Activated naive CD4-positive, alpha-beta T cell treated with anti-CD3 and anti-CD28 coated beads, Interleukin-2, amount 10 ng/mL, durations not matched to agents 7 days and 5 days (primary cell): ENCODE measurements around the gene KLHL6.
A peak's percentile ranks its signal among the peaks of the same experiment; 100 is the strongest.
"Not testable (repeated sequence)": the region's sequence is repeated elsewhere in the genome, so short reads cannot be mapped to it uniquely, and the experiment has no call there.

Experiments used
- CTCF ChIA-PET: fragments of 350-600 bp; sonication (Branson Sonifier 250); formaldehyde crosslinking; loops from one replicate; lab custom pipeline; 2021; ENCODE audit warnings: antibody characterized with exemption; lab: Charles Lee
- DNase-seq: peaks from one replicate; pipeline ENCODE4 v3.0.0-alpha.2; 2020
- H3K27ac Mint-ChIP-seq: one replicate; pipeline ENCODE4 v1.8.0; 2021; ENCODE audit warnings: mild to moderate bottlenecking, moderate library complexity, mixed read lengths
- H3K27me3 Mint-ChIP-seq: one replicate; pipeline ENCODE4 v1.8.0; 2021; ENCODE audit warnings: mild to moderate bottlenecking, mixed read lengths
- H3K36me3 Mint-ChIP-seq: one replicate; pipeline ENCODE4 v1.8.0; 2021; ENCODE audit warnings: mixed read lengths
- H3K4me1 Mint-ChIP-seq: one replicate; pipeline ENCODE4 v1.8.0; 2021; ENCODE audit warnings: mixed read lengths
- H3K4me3 Mint-ChIP-seq: one replicate; pipeline ENCODE4 v1.8.0; 2021; ENCODE audit warnings: mild to moderate bottlenecking, moderate library complexity, mixed read lengths
- H3K9me3 Mint-ChIP-seq: one replicate; pipeline ENCODE4 v1.8.0; 2021; ENCODE audit warnings: mixed read lengths

Gene KLHL6

GRCh38 chr3:183447206-183448001 lies 108.1 kb downstream of the KLHL6 start:
- H3K27me3 Mint-ChIP-seq, result peaks cover 15% of the 10 kb centered on the region
- DNase-seq, result peak; percentile 88
- peaks cover 4% of the 10 kb centered on the region for H3K36me3 Mint-ChIP-seq
- CTCF ChIA-PET, result interaction anchor here (1.1 to 1.6 kb wide), 3 partner anchors 10 to 263 kb away, joined by 3 to 4 read pairs (median 4); partner anchors contain the start of gene MCF2L2
- H3K27ac Mint-ChIP-seq, result peak overlapping the region; percentile 81
- H3K9me3 Mint-ChIP-seq, result peaks cover 10% of the 10 kb centered on the region
- H3K4me1 Mint-ChIP-seq, result peaks cover 26% of the 10 kb centered on the region
- peak overlapping the region; percentile 89 for H3K4me3 Mint-ChIP-seq

DNA sequence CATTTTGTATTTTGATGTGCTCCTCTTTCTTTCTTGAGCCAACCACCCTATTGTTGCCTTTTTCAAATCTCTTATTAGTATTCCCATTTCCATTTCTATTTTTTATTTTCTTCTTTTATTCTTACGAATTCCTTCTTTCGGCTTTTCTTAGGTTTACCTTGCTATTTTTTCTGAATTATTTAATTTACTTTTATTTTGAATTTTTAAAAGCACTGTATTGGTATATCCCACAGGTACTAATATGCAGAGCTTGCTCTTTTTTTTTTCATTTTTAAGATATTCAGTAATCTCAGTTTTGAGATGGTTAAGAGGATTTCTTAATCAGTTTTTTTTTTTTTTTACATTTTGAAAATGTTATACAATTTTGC lies 108.7 kb downstream of the KLHL6 start:
- Mint-ChIP-seq H3K4me3 (peak overlapping the region; percentile 89), H3K9me3 (peaks cover 10% of the 10 kb centered on the region), H3K36me3 (peaks cover 4% of the 10 kb centered on the region), H3K27ac (peak overlapping the region; percentile 81), H3K4me1 (peaks cover 26% of the 10 kb centered on the region), H3K27me3 (peaks cover 18% of the 10 kb centered on the region)
- CTCF ChIA-PET, result no interaction called here
- DNase-seq, result no peak

DNA sequence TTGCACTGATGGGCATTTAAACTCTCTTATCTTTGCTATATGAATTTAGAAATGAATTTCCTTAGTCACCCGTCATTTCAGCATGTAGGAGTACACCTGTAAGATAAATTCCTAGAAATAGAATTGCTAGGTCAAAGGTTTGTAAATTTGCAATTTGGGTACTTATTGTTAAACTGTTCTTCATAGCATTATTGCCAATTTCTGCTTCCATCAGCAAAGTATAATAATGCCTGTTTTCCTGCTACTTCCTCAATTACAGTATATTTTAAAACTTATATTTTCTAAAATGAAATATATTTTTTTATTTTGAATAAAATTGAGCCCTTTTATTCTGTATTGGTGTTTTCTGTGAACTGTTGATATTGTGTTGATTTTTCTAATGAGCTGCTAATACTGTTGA lies 110.8 kb downstream of the KLHL6 start:
- H3K27me3 Mint-ChIP-seq, result peaks cover 22% of the 10 kb centered on the region
- CTCF ChIA-PET, result no interaction called here
- H3K4me3 Mint-ChIP-seq, result no peak overlapping the region
- no peak overlapping the region for H3K27ac Mint-ChIP-seq
- DNase-seq, result no peak
- H3K4me1 Mint-ChIP-seq, result peaks cover 27% of the 10 kb centered on the region
- peaks cover 10% of the 10 kb centered on the region for H3K9me3 Mint-ChIP-seq
- peaks cover 5% of the 10 kb centered on the region for H3K36me3 Mint-ChIP-seq

DNA sequence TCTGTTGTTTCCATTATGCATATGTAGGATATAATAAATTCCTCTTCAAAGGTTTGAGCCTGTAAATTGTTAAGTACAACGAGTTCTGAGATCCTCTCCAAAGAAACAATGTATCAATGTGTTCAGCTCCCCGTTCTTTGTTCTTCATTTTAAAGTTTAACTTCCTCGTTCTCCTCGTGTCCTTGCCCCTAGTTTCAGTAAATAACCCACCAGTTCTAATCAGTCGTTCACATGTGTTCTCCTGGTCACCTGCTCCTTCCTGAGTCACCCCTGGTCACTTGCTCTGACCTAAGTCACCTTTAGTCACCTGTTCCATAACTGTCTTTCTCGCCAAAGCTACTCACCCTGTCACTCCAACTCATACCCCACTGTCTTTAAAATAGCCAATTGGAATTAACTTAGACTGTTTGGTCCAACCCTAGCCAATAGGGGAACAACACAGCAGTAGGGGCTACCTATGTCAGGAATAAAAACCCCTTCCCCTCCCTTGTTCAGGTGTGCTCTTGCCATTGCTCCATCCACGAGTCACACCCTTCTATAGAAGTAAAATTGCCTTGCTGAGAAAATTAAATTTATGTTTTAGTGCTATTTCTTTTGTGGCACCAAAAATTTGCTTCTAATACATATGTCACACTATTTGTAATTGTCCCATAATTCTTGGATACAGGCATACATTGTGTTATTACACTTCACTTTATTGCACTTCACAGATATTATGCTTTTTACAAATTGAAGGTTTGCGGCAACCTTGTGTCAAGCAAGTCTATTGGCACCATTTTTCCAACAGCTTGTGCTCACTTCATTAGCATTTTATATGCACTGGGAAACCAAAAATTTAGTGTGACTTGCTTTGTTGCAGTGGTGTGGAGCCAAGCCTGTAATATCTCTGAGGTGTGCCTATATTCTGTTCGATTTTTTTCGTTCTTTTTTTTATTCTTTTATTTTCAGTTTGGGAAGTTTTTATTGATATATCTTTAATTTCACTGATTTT lies 111.8 kb downstream of the KLHL6 start:
- no peak for DNase-seq
- H3K27ac Mint-ChIP-seq, result no peak overlapping the region
- H3K27me3 Mint-ChIP-seq, result peaks cover 22% of the 10 kb centered on the region
- peaks cover 27% of the 10 kb centered on the region for H3K4me1 Mint-ChIP-seq
- H3K9me3 Mint-ChIP-seq, result peaks cover 14% of the 10 kb centered on the region
- H3K4me3 Mint-ChIP-seq, result no peak overlapping the region
- CTCF ChIA-PET, result no interaction called here
- H3K36me3 Mint-ChIP-seq, result peaks cover 3% of the 10 kb centered on the region

GRCh38 chr3:183442994-183443393 lies 112.5 kb downstream of the KLHL6 start:
- peaks cover 23% of the 10 kb centered on the region for H3K4me1 Mint-ChIP-seq
- peaks cover 3% of the 10 kb centered on the region for H3K36me3 Mint-ChIP-seq
- CTCF ChIA-PET, result interaction anchor here (0.9 kb wide), 1 partner anchor 74 kb away, joined by 3 read pairs; no protein-coding TSS in a partner anchor
- no peak overlapping the region for H3K4me3 Mint-ChIP-seq
- H3K9me3 Mint-ChIP-seq, result peaks cover 14% of the 10 kb centered on the region
- no peak overlapping the region for H3K27ac Mint-ChIP-seq
- no peak for DNase-seq
- peaks cover 25% of the 10 kb centered on the region for H3K27me3 Mint-ChIP-seq

DNA sequence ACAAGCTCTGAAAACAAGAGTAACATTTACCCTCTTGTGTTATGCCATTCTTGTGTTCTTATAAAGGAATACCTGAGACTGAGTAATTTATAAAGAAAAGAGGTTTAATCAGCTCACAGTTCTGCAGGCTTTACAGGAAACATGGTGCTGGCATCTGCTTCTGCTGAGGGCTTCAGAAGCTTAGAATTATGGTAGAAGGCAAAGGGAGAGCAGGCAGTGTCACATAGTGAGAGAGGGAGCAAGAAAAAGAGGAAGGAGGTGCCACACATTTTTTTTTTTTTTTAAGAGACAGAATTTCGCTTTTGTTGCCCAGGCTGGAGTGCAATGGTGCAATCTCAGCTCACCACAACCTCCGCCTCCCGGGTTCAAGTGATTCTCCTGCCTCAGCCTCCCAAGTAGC lies 115.0 kb downstream of the KLHL6 start:
- H3K27ac Mint-ChIP-seq, H3K4me3 Mint-ChIP-seq, DNase-seq, H3K36me3 Mint-ChIP-seq: not testable (repeated sequence)
- CTCF ChIA-PET, result interaction anchor here (1.8 kb wide), 1 partner anchor 12 kb away, joined by 5 read pairs; the partner anchor contains the start of gene MCF2L2
- Mint-ChIP-seq H3K27me3 (peaks cover 14% of the 10 kb centered on the region), H3K4me1 (peaks cover 19% of the 10 kb centered on the region), H3K9me3 (peaks cover 14% of the 10 kb centered on the region)

DNA sequence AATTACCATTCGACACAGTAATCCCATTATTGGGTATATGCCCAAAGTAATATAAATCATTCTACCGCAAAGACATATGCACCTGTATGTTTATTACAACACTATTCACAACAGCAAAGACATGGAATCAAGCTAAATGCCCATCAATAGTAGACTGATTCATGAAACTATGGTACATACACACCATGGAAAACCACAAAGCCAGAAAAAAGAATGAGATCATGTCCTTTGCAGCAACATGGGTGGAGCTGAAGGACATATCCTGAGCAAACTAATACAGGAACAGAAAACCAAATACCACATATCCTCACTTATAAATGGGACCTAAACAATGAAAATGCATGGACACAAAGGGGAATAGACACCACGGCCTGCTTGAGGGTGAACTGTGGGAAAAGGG lies 116.0 kb downstream of the KLHL6 start:
- Mint-ChIP-seq H3K9me3 (peaks cover 14% of the 10 kb centered on the region), H3K4me1 (peaks cover 20% of the 10 kb centered on the region), H3K27ac (no peak overlapping the region), H3K36me3 (peaks cover 3% of the 10 kb centered on the region), H3K4me3 (no peak overlapping the region), H3K27me3 (peaks cover 14% of the 10 kb centered on the region)
- CTCF ChIA-PET, result interaction anchor here (1.8 kb wide), 1 partner anchor 11 kb away, joined by 5 read pairs; the partner anchor contains the start of gene MCF2L2
- no peak for DNase-seq

- Mint-ChIP-seq H3K27ac (no peak overlapping the region), H3K36me3 (peaks cover 3% of the 10 kb centered on the region), H3K4me3 (no peak overlapping the region), H3K27me3 (peaks cover 18% of the 10 kb centered on the region), H3K9me3 (peaks cover 12% of the 10 kb centered on the region), H3K4me1 (peaks cover 20% of the 10 kb centered on the region)
- CTCF ChIA-PET, result interaction anchor here (1.8 kb wide), 1 partner anchor 10 kb away, joined by 5 read pairs; the partner anchor contains the start of gene MCF2L2
- no peak for DNase-seq
Observed at GRCh38 chr3:183438735-183439134, 116.8 kb downstream of the KLHL6 start.

DNA sequence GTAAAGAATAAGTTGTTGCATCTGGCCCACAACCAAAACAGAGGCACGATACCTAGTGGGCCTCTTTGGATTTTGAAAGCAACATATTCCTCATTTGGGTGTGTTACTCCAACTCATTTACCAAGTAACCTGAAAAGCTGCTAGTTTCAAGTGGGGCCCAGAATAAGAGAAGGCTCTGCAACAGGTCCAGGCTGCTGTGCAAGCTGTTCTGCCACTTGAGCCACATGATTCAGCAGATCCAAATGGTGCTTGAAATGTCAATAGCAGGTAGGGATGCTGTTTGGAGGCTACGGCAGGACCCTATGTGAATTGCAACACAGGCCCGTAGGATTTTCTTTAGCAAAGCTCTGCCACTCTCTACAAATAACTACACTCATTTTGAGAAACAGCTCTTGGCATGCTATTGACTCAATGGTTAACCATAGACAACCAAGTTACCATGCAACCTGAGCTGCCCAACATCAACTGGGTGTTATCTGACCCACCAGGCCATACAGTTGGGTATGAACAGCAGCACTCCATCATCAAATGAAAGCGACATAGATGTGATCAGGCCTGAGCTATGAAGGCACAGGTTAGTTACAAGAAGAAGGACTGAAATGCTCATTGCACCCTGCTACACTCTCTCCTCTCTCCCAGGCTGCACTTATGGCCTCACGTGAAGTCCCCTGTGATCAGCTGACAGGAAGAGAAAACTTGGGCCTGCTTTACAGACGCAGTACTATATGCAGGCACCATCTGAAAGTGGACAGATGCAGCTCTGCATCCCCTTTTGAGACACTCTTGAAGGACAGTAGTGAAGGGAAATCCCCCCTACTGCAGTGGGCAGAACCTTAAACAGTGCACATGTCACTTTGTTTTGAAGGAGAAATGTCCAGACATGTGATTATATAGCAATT lies 117.6 kb downstream of the KLHL6 start:
- CTCF ChIA-PET, result interaction anchor here (1.0 kb wide), 1 partner anchor 10 kb away, joined by 3 read pairs; no protein-coding TSS in a partner anchor
- peaks cover 20% of the 10 kb centered on the region for H3K4me1 Mint-ChIP-seq
- H3K27ac Mint-ChIP-seq, result no peak overlapping the region
- H3K4me3 Mint-ChIP-seq, result no peak overlapping the region
- H3K36me3 Mint-ChIP-seq, result peaks cover 1% of the 10 kb centered on the region
- DNase-seq, result no peak
- peaks cover 3% of the 10 kb centered on the region for H3K9me3 Mint-ChIP-seq
- peaks cover 19% of the 10 kb centered on the region for H3K27me3 Mint-ChIP-seq
